ENCODE results near the gene RERG.
"Not testable (repeated sequence)": the region's sequence is repeated elsewhere in the genome, so short reads cannot be mapped to it uniquely, and the experiment has no call there.

RERG gene, protein sequence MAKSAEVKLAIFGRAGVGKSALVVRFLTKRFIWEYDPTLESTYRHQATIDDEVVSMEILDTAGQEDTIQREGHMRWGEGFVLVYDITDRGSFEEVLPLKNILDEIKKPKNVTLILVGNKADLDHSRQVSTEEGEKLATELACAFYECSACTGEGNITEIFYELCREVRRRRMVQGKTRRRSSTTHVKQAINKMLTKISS

DNA sequence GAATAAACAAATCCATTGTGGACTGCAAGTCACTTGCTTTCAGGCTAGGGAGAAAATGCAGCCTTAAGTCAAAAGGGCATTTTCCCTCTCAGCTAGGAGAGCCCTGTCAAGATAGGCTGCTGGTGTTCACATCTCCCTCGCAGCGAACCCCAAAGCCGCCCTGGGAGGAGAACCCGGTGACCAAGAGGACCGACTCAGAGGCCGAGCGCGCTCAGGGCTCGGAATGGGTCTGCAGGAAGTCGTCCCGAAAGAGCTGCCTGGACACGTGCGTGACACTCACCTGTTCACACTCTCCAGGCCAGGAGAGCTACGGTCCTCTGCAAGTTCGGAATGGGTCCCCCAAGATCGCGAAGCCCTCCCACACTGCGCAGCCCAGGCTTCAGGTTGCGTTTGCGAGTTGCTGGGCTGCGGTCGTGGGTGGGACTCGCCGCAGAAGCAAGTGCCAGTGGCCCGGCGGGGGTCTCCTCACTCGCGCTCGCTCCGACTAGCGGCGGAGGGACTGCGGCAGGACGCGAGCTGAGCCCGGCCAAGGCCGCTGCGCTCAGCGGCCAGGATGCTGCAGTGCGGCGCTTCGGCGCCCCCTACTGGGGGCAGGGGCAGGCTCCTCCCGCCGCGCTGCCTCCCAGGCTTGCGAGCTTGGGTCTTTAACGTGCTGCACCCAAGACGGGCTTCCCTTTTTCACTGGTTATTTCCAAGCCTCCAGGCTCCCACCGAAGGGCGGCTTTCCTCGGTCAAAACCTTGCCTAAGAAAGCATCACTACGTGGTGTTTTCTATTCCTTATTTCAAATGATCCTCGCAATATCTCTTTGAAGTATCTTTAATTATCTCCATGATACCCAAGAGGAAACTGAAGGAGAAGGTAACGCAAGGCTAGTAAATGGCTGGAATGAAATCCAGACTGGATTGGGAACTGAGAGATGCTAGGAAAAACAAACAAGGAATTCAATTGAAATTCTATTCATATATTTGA lies at the start of gene RERG:
TSS of gene RERG (minus strand) at position 503 of the 971 bp plus-strand sequence. CDS start 3,928 bp downstream, outside the sequence.
- peak in 13 of 14 donors; percentile 17 to 84 (median 50) for DNase-seq

DNA sequence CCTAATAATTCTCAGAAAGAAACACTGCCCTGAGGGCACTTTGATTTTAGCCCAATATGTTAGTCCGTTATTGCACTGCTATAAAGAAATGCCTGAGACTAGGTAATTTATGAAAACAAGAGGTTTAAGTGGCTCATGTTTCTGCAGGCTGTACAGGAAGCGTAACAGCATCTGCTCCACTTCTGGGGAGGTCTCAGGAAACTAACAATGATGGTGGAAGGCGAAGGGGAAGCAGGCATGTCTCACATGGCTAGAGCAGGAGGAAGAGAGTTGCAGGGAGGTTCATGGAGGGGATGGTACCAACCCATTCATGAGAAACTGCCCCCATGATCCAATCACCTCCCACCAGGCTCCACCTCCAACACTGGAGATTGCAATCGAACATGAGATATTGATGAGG lies 49.4 kb upstream of the RERG start:
- DNase-seq, result no peak

DNA sequence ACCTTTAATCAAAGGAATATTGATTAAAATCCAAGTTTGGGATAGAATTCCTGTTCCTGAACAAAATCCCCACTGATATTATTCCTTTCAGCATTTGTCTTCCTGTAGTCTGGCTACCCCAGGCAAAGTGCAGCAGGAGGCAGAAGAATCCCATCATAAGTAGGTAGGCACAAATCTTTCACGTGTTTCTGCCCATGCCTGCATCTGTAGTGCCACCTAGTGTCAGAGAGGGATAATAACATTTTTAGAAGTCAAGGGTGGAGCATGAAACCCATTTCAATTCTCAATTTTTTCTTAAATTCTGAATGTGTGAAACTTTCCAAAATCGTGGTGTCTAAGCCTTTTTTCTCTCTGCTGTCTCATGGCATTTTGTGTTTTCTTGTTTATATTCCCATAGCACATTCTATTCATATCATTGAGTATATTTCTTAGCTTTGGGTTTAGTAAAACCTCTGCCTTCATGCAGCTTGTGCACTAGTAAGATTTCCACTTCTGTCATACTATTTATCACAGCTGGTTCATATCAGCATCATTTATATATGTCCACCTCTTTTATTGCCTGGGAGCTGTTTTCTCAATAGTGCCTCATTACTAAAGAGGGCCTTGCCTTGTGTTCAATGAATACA lies 47.8 kb upstream of the RERG start:
- DNase-seq, result peak in 3 of 14 donors; percentile 2 to 7 (median 5)

DNA sequence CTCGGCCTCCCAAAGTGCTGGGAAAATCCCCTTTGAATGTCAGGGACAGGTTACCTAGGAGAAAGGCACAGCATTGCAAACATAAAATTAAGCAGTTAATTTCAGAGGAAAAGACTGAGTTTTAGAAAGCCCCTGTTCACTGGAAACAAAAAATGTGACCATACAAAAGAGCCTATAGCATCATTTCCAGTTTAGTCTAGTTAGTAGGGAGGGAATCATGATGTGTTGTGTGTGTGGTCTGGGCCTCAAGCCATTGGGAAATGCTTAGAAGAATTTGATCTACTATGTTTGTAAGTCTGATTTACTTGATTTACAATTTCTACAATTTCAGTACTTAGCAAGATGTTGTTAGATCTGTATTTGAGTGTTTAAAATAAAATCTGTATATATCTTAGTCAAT lies 47.1 kb upstream of the RERG start:
- no peak for DNase-seq

DNA sequence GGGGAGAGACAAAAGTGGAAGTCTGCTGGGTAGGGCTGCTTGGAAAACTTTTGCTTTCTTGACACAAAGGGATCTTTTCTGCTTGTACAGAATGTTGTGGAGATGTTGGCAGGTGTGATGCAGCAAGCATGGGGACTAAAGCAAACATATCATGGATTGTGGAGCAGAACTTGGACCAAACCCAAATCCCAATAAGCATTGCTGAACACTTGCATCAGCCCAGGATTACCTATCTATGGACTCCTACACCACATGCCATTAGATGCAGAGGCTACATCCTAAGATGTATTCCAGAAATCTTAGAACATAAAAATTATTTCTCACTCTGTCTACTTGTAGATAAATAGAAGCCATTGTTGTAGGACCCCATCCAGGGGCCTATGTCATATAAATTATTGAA lies 44.7 kb upstream of the RERG start:
- DNase-seq, result no peak

DNA sequence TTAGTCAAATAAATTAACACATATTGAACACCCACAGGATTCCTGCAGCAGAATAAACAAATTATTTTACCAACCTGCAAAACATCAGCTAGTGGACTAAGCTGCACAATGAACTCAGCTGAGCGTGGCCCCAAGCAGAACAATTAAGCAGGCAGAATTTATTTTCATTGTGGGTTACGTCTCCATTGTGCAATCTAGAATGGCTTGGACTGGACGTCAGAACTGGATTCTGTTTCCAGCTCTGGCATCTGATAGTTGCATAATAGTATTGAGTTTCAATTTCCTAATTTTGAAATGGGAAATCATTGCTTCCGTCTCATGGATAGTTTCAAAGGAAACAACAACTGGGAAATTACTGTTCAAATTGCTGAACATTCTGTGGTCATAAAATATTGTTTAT lies 35.5 kb upstream of the RERG start:
- DNase-seq, result no peak

DNA sequence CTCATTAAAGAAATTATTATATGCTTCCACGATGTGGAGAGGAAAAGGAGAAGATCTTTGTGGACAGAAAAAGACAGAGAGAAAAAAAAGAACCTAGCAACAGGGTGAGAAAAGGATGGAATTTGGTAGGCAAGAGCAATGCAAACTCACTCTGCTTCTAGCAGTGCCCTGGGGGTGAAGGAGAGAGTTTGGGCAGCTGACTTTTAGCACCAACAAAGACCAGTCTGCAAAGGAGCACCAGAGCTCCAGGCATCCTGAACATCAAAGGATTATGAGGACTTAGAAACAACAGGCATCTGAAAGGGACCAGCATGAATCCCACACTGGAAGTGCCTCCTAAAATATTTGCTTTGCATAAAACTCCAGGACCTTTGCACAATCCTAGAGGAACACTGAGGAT lies 32.8 kb upstream of the RERG start:
- no peak for DNase-seq

DNA sequence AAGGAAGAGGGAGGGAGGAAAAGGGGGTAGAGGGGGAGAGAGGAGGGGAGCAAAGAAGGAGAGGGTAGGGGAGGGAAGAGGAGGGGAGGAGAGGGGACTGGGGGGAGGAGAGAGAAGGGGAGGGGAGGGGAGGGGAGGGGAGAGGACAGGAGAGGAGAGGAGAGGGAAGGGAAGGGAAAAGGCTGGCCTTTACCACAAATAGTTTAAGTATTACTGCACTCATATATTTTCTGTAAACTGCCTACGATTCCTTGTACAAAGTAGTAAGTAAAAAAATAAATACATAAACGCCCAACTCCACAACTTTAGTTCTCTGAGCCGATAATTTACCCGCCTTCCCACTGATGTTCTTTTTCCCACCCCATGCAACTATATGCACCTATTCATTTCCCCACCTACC lies 23.7 kb upstream of the RERG start:
- DNase-seq, result no peak

DNA sequence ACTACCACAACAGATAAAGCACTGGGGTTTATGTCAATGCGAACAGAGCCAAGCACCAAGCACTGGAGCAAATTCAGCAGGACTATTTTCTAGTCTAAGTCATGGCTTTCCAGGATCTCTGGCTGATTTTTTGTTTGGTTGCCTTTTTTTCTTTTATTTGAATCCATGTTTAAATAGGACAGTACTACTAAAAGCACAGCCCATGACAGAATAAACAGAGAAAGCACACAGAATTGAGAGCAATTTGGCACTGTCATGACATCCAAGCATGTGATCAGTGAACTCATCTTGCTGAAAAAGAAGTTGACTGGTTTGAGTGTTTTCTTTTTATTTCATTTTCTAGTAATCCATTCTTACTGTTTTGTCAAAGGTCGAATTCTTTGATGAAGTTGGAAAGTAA lies 23.1 kb upstream of the RERG start:
- no peak for DNase-seq

DNA sequence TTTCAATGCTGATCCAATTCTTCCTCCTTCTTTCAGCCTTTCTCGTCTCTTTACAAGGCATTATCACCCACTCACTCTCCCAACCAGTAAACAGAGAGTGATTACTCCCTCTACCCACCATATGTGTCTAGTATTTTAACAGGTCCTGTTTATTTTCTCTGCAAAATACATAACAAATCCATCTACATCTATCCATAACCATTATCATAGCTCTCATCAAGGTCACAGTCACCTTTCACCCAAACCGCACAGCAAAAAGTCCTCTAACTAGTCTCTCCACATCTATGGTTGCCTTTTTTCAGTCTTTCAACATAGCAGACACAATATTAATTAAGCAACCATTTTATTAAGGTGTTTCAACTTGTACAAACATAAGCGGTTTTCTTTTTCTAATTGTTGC lies 21.9 kb upstream of the RERG start:
- DNase-seq, result no peak

DNA sequence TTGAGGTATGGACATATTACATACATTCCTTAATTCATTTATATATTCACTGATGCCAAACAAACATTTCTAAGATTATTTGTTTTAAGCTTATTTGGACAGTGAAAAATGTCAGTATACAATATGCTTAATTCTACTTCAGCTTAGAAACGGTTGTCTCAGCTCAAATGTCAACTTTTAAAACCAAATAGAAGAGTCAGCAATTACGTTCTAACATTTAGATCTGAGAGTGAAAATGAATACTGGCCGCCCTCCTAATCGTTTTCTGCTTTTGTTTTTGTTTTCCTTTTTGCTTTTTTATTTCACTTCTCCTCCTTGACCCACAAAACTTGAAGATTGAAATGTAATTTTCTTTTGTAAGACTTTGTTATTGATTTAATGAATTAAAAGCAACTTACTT lies 19.7 kb upstream of the RERG start:
- DNase-seq, result no peak

DNA sequence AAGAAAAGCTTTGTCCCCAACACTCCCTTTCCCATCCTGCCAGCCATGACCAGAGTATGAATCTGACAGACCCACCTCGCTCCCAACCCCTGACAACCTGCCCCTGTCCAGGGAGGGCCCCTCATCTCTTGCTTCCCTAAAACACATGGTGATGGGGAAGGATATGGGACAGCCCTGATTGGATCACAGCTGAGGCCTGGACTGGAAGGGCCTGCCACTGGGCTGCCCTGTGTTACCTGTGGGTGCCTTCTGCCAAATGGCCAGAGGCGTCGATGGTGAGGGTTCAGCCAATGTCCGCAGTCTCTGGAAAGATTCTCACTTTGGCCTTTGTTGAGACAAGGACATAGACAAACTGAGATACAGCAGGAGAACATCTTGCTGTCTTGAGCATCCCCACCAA lies 13.3 kb upstream of the RERG start:
- no peak for DNase-seq

DNA sequence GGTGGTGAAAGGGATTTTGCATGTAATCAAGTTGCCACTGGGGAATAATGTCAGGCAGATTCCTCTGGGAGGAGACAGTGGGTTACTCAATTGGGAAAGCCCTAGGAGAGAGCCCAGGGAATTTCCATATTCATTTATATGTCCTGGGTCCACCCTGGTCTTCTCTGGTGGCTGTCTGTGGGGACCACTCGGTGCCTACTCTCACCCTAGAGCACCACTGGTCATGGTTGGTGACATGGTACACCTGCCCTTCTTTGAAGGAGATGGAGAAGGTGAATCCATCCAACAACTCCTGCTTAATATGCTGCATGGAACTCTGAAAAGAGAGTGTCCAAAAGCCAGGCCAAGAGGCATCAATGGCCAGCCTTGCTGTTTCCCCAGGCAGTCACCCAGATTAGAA lies 12.8 kb upstream of the RERG start:
- no peak for DNase-seq

DNA sequence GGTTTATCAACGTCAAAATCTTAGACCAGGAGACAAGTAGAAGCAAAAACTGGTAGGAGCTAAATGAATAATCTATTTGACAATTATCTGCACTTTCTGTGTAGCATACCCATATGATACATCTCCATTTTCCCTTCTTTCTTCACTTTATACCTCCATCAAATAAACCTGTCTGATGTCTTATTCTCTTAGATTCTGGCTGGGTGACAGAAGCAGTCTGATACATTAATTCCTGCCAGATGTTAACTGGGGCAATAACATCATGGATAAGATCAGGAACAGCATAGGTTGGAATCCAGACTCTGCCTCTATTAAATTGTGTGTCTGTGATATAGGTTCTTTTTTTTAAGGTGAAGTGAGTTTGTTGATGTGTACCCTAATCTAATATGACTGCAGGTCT lies 11.7 kb upstream of the RERG start:
- no peak for DNase-seq

DNA sequence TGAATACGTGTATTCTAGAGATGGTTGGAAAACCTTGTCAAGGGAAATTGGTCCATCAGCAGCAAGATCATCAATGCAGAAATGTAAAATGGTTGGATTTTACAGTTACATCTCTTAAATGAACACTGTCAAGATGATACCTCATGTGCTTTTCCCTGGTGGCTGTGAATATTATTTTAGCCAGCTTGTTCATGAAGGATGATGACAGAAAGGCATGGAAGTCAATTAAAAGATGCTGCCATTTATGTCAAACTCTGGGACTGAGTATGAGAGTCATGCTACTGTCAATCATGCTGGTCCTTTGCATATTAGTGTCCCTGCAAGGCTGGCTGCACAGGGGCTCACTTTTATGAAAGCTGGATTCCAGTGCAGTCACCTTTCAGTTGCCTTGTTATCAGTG lies 10.3 kb upstream of the RERG start:
- DNase-seq, result no peak

DNA sequence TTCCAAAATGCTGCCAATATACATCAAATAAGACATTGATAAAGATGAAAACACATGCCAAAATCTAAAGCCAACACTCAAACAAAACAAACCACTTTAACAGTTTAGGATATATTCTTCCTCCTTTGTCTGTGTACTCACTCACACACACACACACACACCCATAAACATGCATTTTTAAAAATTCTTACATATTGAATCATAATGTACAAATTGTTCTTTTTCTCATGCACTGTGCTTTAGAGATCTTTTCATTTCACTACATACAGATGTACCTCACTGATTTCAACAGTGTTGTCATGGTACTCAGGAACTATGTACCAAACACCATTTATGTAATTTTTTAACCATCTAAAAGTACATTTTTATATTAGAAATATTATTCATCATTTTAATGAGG lies 9.5 kb upstream of the RERG start:
- no peak for DNase-seq

DNA sequence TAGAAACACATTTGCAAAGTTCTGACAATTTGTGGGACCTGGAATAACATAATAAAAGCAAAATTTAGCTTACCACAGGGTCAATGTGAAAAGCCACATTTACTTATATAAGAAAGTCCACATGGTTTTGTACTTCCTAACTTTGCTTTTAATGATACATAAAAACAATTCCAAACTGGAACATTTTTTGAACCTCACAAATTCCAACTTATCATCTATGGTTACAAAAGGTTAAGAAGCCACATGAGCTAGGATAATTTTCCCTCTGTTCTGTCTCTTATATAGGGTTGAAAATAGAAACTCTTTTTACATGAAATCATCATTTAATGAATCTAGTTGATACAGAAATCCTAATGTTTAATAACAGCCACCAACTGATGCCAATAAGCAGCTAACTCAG lies 8.9 kb upstream of the RERG start:
- DNase-seq, result no peak

DNA sequence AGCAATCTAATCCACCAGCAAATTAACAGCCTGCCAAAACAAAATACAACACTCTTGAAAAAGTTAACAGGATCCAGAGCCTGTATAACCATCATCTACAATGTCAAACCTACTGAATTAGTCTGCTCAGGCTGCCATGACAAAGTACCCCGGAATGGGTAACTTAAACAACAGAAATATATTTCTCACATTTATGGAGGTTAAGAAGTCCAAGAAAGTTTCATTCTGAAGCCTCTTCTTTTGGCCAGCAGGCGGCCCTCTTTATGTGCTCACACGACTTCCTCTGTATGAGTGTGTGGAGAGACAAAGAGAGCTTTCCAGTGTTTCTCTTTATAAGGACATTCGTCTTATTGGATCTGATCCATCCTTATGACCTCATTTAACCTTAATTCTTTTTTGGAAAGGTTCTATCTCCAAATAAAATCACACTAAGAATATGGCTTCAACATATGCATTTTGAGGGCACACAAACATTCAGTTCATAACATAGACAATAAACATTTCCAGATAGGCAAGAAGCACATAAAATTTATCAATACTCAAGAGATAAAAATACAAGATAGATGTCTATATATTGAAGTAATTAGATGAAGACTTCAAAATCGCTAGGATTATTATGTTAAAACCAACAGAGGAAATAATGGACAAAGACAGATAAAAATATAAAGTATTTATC lies 5.9 kb upstream of the RERG start:
- no peak for DNase-seq

DNA sequence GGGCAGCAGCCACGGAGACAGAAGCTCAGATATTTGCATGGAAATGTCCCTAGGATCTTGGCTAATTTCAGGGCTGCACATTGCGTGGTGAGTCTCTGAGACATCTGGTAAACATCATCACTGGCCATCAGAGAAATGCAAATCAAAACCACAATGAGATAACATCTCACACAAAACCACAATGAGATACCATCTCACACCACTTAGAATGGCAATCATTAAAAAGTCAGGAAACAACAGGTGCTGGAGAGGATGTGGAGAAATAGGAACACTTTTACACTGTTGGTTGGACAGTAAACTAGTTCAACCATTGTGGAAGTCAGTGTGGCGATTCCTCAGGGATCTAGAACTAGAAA lies 4.6 kb upstream of the RERG start:
- DNase-seq, result not testable (repeated sequence)

DNA sequence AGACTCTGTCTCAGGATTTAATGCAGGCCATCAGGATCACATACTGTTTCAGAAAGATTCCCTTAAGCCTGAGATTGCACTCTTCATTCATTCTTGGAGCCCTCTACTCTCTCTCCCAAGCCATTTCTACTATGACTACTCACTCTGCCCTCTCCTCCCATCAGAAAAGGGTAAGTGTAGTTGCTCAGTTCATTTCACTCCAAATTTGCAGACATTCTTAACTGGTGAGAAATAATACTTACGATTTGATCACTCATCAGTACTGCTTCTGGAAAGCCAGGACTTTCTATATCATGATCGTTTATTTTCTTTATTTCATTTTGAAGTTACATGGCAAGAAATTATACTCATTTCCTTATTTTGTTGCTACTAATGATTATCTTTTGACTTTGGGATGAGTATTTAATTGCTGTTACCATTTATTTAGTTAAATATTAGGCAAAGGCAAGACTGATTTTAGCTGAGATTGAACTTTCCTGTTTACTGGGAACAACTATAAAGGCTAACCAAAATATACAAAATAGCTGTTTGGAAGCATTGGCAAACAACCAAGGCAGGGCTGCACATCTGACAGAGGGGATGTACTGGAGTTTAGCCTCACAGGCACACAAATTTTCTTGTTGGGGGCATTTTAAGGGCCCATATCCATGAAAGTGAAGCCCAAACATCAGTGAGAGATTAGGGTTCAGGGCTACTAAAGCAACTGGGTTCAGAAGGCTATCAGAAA lies 4.1 kb upstream of the RERG start:
- no peak for DNase-seq

DNA sequence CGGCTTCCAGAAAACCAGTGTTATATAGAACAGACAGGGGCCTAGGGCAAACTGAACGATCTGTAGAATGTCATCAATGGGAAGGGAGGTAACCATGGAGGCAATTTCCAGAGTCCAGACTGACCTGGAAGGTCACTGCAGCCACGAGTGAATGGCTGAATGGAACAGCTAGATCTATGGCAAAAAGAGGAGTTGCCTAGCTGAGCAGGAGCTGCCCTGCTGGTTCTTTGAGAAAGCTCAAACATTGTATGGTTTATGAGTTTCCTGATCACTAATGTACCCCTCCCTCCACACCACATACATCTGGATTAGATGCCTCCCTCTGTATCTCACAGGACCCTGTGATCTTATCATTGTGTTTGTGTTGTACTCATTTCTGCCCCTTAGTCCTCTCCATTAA lies 1.0 kb upstream of the RERG start:
- no peak for DNase-seq

DNA sequence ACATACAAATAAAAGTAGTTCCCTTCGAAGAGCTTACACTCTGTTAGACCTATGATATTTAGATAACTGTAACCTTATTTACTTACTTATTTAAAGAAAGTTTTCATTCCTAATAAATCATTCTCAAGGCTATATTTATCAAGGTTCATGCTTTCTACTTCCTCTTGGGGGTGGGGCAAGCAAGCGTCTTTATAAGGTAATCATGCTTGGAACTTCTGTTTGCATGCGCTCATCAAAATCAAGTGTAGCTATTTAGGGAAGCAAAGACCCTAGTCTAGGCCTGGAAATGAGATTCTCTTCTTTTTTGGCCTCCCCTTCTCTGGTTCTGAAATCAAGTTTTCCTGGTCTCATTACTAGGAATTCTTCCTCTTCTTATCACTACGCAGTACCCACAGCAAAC lies 766 bp downstream of the RERG start:
- DNase-seq, result no peak

Measured in C1 segment of cervical spinal cord (tissue), 14 donors.